CD14-positive monocyte (primary cell): ENCODE measurements around the gene SRMS. TPM values are rescaled to one million over a fixed set of nuclear protein-coding genes. Genes with fewer than 3 reads are reported as not detected.

Experiments
- DNase-seq, 3 donors: peaks; one replicate each; pipeline ENCODE4 v3.0.0-alpha.2; 2011 to 2022
- H2AFZ ChIP-seq: 2 replicates; pipeline ENCODE4 v1.6.0; 2012; ENCODE audit warnings: mild to moderate bottlenecking, low read depth, low read length, inconsistent platforms; ENCODE audit not compliant: insufficient read depth, poor library complexity, severe bottlenecking
- H3K27ac ChIP-seq, 2 donors: 1 replicate in 1 of 2; 2 replicates in 1 of 2; pipeline ENCODE4 v1.5.1; 2012 to 2013; ENCODE audit warnings: low read length in 2 of 2, control low read depth in 1 of 2, inconsistent platforms in 1 of 2, low read depth in 1 of 2, mild to moderate bottlenecking in 1 of 2
- H3K27me3 ChIP-seq, 2 donors: one replicate each; pipeline versions ENCODE4 v1.6.0 to v1.6.1; 2011 to 2013; ENCODE audit warnings: low read length in 2 of 2; ENCODE audit not compliant: control insufficient read depth in 2 of 2, insufficient read depth in 2 of 2
- H3K36me3 ChIP-seq, 2 donors: replicated peaks in 1 of 2; 1 replicate in 1 of 2; 2 replicates in 1 of 2; pipeline versions ENCODE4 v1.5.1 to v1.6.1; 2012 to 2013; ENCODE audit warnings: low read length in 2 of 2, control low read depth in 1 of 2, inconsistent platforms in 1 of 2, mild to moderate bottlenecking in 1 of 2; ENCODE audit not compliant: insufficient read depth in 2 of 2, control insufficient read depth in 1 of 2
- H3K4me1 ChIP-seq, 2 donors: 1 replicate in 1 of 2; 2 replicates in 1 of 2; pipeline versions ENCODE4 v1.5.1 to v1.6.1; 2012 to 2013; ENCODE audit warnings: low read length in 2 of 2, control low read depth in 1 of 2, inconsistent platforms in 1 of 2, mild to moderate bottlenecking in 1 of 2, moderate library complexity in 1 of 2; ENCODE audit not compliant: insufficient read depth in 2 of 2, control insufficient read depth in 1 of 2
- H3K4me2 ChIP-seq: replicated peaks from 2 replicates; pipeline ENCODE3; 2012; ENCODE audit warnings: low read length, moderate library complexity, mild to moderate bottlenecking; ENCODE audit not compliant: poor library complexity, severe bottlenecking; ENCODE audit errors: extremely low read depth
- H3K4me3 ChIP-seq, 3 experiments: fragments of 200-600 bp in 1 of 3; sonication (generic) in 1 of 3; replicated peaks in 1 of 3; 1 replicate in 2 of 3; 2 replicates in 1 of 3; pipeline ENCODE4 v1.5.1; 2011 to 2013; ENCODE audit warnings: low read length in 3 of 3, mild to moderate bottlenecking in 3 of 3, control low read depth in 2 of 3, low read depth in 2 of 3, inconsistent platforms in 1 of 3, moderate library complexity in 1 of 3
- H3K79me2 ChIP-seq: 2 replicates; pipeline ENCODE4 v1.6.0; 2012; ENCODE audit warnings: mild to moderate bottlenecking, control low read depth, inconsistent platforms, low read length, moderate library complexity; ENCODE audit not compliant: insufficient read depth
- H3K9ac ChIP-seq: 2 replicates; pipeline ENCODE4 v1.6.0; 2017; ENCODE audit warnings: low read length, mild to moderate bottlenecking; ENCODE audit not compliant: insufficient read depth, poor library complexity, severe bottlenecking
- H3K9me3 ChIP-seq, 2 donors: replicated peaks in 1 of 2; 1 replicate in 1 of 2; 2 replicates in 1 of 2; pipeline versions ENCODE4 v1.5.1 to v1.6.1; 2012 to 2013; ENCODE audit warnings: low read length in 2 of 2, control low read depth in 1 of 2; ENCODE audit not compliant: control insufficient read depth in 1 of 2, insufficient read depth in 1 of 2
- H4K20me1 ChIP-seq: 2 replicates; pipeline ENCODE4 v1.6.0; 2012; ENCODE audit warnings: mild to moderate bottlenecking, low read length, control low read depth, moderate library complexity; ENCODE audit not compliant: insufficient read depth
- H3K27ac Mint-ChIP-seq, 7 donors: one replicate each; pipeline ENCODE4 v1.8.0; 2020; ENCODE audit warnings: mild to moderate bottlenecking in 7 of 7, mixed read lengths in 7 of 7, moderate library complexity in 6 of 7, inconsistent platforms in 2 of 7
- H3K27me3 Mint-ChIP-seq, 3 donors: one replicate each; pipeline ENCODE4 v1.8.0; 2021 to 2022; ENCODE audit warnings: low read depth in 3 of 3, mild to moderate bottlenecking in 3 of 3, mixed read lengths in 3 of 3, moderate library complexity in 3 of 3, inconsistent platforms in 1 of 3
- H3K36me3 Mint-ChIP-seq, 2 donors: one replicate each; pipeline ENCODE4 v1.8.0; 2020; ENCODE audit warnings: mixed read lengths in 2 of 2, inconsistent platforms in 1 of 2, mild to moderate bottlenecking in 1 of 2
- H3K4me1 Mint-ChIP-seq: one replicate; pipeline ENCODE4 v1.8.0; 2020; ENCODE audit warnings: mild to moderate bottlenecking, mixed read lengths
- H3K4me3 Mint-ChIP-seq, 2 donors: one replicate each; pipeline ENCODE4 v1.8.0; 2020; ENCODE audit warnings: mild to moderate bottlenecking in 2 of 2, mixed read lengths in 2 of 2, moderate library complexity in 1 of 2
- H3K9me3 Mint-ChIP-seq, 7 donors: one replicate each; pipeline ENCODE4 v1.8.0; 2020 to 2022; ENCODE audit warnings: mixed read lengths in 7 of 7, mild to moderate bottlenecking in 6 of 7, moderate library complexity in 6 of 7, inconsistent platforms in 2 of 7
- CTCF ChIP-seq: fragments of 200-600 bp; IDR thresholded peaks from one replicate; pipeline ENCODE4 v1.8.0; 2022; ENCODE audit warnings: antibody characterized with exemption, mild to moderate bottlenecking
- WGBS: methylation state at CpG from one replicate; pipeline ENCODE4 v1.1.5; 2013; ENCODE audit warnings: missing lambda C conversion rate; ENCODE audit not compliant: insufficient coverage; 5-methylcytosine and 5-hydroxymethylcytosine counted together
- intact Hi-C, 2 donors: fragments of 100-400 bp; cut with micrococcal nuclease; formaldehyde crosslinking; loops; one replicate each; pipeline versions ENCODE4 v1.15.0 to v1.15.1; 2023
- polyA plus RNA-seq, 3 donors: library from polyadenylated mRNA; depleted of rRNA in 1 of 3; unstranded in 2 of 3; stranded (reverse) in 1 of 3; fragments of 300-500 nt in 2 of 3; fragments of >200 nt in 1 of 3; fragmentation: Illumina TruSeq in 2 of 3; gene quantifications; 1 replicate in 2 of 3; 2 replicates in 1 of 3; pipeline ENCODE4 v1.2.3, GENCODE V29; 2012 to 2021

SRMS gene
- polyA plus RNA-seq, 3 donors: not detected

GRCh38 chr20:63544958-63545516, 2.5 kb downstream of the SRMS start:
- Mint-ChIP-seq H3K9me3 (peaks cover 0 to 2% (median 0%) of the 10 kb centered on the region in 7 donors), H3K4me3 (no peak overlapping the region), H3K4me1 (peaks cover 2% of the 10 kb centered on the region), H3K36me3 (no peaks in the 10 kb centered on the region), H3K27me3 (peaks cover 23 to 63% (median 36%) of the 10 kb centered on the region in 3 donors), H3K27ac (no peak overlapping the region)
- WGBS: 81% methylated on average over 18 of the region's 19 CpGs
- Histone ChIP-seq H3K36me3 (no peaks in the 10 kb centered on the region), H3K9ac (no peak overlapping the region), H3K4me3 (no peak overlapping the region), H3K27me3 (peaks cover 0 to 42% of the 10 kb centered on the region in 2 donors), H3K4me2 (no peak overlapping the region), H4K20me1 (no peaks in the 10 kb centered on the region), H3K79me2 (no peaks in the 10 kb centered on the region), H2AFZ (no peak overlapping the region), H3K4me1 (no peaks in the 10 kb centered on the region), H3K27ac (no peak overlapping the region), H3K9me3 (no peaks in the 10 kb centered on the region)
- intact Hi-C loops: no loop called here
- no peak for DNase-seq
- no peak for TF ChIP-seq CTCF

- peak overlapping the region in 1 of 7 donors; percentile 72 for H3K27ac Mint-ChIP-seq
Observed at GRCh38 chr20:63544241-63544957, 3.1 kb downstream of the SRMS start.

More at GRCh38 chr20:63544241-63544957, 3.1 kb downstream of the SRMS start:
- H3K27ac ChIP-seq: no peak overlapping the region
- H3K4me1 ChIP-seq: no peaks in the 10 kb centered on the region
- no peak overlapping the region for H3K4me2 ChIP-seq
- WGBS: 86% methylated on average over 26 of the region's 27 CpGs
- H3K9ac ChIP-seq: no peak overlapping the region
- H2AFZ ChIP-seq: no peak overlapping the region
- H3K27me3 Mint-ChIP-seq: peaks cover 23 to 61% (median 31%) of the 10 kb centered on the region in 3 donors
- H3K4me3 Mint-ChIP-seq: no peak overlapping the region
- no peaks in the 10 kb centered on the region for H3K9me3 ChIP-seq
- H3K9me3 Mint-ChIP-seq: peaks cover 0 to 1% (median 0%) of the 10 kb centered on the region in 7 donors
- H3K4me1 Mint-ChIP-seq: peaks cover 2% of the 10 kb centered on the region
- H3K36me3 Mint-ChIP-seq: no peaks in the 10 kb centered on the region
- no peak for TF ChIP-seq CTCF
- peaks cover 0 to 43% of the 10 kb centered on the region in 2 donors for H3K27me3 ChIP-seq
- no peaks in the 10 kb centered on the region for H4K20me1 ChIP-seq
- DNase-seq: no peak
- intact Hi-C loops: no loop called here
- H3K4me3 ChIP-seq: no peak overlapping the region
- H3K79me2 ChIP-seq: no peaks in the 10 kb centered on the region
- no peaks in the 10 kb centered on the region for H3K36me3 ChIP-seq
